ENCODE measurements around the gene AHCYL2. TPM values are rescaled to one million over a fixed set of nuclear protein-coding genes. Genes with fewer than 3 reads are reported as not detected.
"Not testable (repeated sequence)": the region's sequence is repeated elsewhere in the genome, so short reads cannot be mapped to it uniquely, and the experiment has no call there.

Gene AHCYL2
- total and polyA plus RNA-seq, 2 experiments from 2014 or later = 7.8 to 29.4 TPM

DNA sequence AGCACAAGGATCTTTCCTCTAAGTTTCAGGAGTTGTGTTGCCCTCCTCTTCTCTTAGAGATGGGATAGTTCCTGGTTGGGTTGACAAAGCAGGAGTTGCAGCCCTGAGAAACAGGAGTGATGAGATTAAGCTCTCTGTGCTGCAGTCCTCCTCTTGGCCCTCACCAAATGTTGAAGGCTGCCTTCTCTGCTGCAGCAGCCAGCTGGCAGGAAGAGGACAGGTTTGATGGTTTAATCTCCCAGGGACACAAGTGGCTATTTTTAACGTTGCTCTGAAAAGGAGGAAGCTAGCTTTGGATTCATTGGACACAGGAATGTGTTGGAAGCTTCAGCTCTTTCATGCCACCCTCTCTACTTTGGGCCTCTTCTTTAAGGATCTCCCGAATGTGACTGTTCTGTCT lies 218.8 kb downstream of the AHCYL2 start:
- Histone ChIP-seq H4K20me1 (replicated peaks; ENCODE audit: insufficient read depth) (0 out of 2 replicates have a peak, but pooled peaks cover 12% of the 10 kb centered on the region), H2AFZ (no peak overlapping the region), H3K4me2 (no peak overlapping the region), H3K4me1 (ENCODE audit: insufficient read depth) (no peaks in the 10 kb centered on the region), H3K9me2 (ENCODE audit: insufficient read depth) (no peaks in the 10 kb centered on the region; the same call in 1 of the 2 replicates), H3K4me3 (no peak overlapping the region), H3K27me3 (ENCODE audit: insufficient read depth) (no peaks in the 10 kb centered on the region), H3K36me3 (ENCODE audit: insufficient read depth) (peaks cover 4% of the 10 kb centered on the region; the same call in 1 of the 2 replicates), H3F3A (replicated peaks; ENCODE audit: low read depth) (no peaks in the 10 kb centered on the region), H3K27ac (ENCODE audit: low read depth) (no peak overlapping the region), H3K79me2 (replicated peaks; ENCODE audit: insufficient read depth) (no peaks in the 10 kb centered on the region)
- no peak overlapping the region for H3K27ac Mint-ChIP-seq
- peaks cover 40% of the 10 kb centered on the region for H3K36me3 Mint-ChIP-seq (ENCODE audit: low read depth)
- TF ChIP-seq STAT1 (IDR thresholded peaks at IDR 0.05; ENCODE audit: unreplicated experiment) (no peak), NANOG (IDR thresholded peaks at IDR 0.05; ENCODE audit: borderline replicate concordance) (no peak), ZNF114 (CRISPR knock-in tag; IDR thresholded peaks at IDR 0.05) (no peak)
- TF ChIP-seq, protein P1, sequence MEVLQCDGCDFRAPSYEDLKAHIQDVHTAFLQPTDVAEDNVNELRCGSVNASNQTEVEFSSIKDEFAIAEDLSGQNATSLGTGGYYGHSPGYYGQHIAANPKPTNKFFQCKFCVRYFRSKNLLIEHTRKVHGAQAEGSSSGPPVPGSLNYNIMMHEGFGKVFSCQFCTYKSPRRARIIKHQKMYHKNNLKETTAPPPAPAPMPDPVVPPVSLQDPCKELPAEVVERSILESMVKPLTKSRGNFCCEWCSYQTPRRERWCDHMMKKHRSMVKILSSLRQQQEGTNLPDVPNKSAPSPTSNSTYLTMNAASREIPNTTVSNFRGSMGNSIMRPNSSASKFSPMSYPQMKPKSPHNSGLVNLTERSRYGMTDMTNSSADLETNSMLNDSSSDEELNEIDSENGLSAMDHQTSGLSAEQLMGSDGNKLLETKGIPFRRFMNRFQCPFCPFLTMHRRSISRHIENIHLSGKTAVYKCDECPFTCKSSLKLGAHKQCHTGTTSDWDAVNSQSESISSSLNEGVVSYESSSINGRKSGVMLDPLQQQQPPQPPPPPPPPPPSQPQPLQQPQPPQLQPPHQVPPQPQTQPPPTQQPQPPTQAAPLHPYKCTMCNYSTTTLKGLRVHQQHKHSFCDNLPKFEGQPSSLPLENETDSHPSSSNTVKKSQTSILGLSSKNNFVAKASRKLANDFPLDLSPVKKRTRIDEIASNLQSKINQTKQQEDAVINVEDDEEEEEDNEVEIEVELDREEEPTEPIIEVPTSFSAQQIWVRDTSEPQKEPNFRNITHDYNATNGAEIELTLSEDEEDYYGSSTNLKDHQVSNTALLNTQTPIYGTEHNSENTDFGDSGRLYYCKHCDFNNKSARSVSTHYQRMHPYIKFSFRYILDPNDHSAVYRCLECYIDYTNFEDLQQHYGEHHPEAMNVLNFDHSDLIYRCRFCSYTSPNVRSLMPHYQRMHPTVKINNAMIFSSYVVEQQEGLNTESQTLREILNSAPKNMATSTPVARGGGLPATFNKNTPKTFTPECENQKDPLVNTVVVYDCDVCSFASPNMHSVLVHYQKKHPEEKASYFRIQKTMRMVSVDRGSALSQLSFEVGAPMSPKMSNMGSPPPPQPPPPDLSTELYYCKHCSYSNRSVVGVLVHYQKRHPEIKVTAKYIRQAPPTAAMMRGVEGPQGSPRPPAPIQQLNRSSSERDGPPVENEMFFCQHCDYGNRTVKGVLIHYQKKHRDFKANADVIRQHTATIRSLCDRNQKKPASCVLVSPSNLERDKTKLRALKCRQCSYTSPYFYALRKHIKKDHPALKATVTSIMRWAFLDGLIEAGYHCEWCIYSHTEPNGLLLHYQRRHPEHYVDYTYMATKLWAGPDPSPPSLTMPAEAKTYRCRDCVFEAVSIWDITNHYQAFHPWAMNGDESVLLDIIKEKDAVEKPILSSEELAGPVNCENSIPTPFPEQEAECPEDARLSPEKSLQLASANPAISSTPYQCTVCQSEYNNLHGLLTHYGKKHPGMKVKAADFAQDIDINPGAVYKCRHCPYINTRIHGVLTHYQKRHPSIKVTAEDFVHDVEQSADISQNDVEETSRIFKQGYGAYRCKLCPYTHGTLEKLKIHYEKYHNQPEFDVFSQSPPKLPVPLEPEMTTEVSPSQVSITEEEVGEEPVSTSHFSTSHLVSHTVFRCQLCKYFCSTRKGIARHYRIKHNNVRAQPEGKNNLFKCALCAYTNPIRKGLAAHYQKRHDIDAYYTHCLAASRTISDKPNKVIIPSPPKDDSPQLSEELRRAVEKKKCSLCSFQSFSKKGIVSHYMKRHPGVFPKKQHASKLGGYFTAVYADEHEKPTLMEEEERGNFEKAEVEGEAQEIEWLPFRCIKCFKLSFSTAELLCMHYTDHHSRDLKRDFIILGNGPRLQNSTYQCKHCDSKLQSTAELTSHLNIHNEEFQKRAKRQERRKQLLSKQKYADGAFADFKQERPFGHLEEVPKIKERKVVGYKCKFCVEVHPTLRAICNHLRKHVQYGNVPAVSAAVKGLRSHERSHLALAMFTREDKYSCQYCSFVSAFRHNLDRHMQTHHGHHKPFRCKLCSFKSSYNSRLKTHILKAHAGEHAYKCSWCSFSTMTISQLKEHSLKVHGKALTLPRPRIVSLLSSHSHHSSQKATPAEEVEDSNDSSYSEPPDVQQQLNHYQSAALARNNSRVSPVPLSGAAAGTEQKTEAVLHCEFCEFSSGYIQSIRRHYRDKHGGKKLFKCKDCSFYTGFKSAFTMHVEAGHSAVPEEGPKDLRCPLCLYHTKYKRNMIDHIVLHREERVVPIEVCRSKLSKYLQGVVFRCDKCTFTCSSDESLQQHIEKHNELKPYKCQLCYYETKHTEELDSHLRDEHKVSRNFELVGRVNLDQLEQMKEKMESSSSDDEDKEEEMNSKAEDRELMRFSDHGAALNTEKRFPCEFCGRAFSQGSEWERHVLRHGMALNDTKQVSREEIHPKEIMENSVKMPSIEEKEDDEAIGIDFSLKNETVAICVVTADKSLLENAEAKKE (CRISPR knock-in tag; IDR thresholded peaks at IDR 0.05) = no peak
- TF ChIP-seq, protein P2, sequence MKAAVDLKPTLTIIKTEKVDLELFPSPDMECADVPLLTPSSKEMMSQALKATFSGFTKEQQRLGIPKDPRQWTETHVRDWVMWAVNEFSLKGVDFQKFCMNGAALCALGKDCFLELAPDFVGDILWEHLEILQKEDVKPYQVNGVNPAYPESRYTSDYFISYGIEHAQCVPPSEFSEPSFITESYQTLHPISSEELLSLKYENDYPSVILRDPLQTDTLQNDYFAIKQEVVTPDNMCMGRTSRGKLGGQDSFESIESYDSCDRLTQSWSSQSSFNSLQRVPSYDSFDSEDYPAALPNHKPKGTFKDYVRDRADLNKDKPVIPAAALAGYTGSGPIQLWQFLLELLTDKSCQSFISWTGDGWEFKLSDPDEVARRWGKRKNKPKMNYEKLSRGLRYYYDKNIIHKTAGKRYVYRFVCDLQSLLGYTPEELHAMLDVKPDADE (IDR thresholded peaks at IDR 0.05) = no peak
- no peaks in the 10 kb centered on the region for H3K27me3 Mint-ChIP-seq (ENCODE audit: insufficient read depth, low read depth, poor library complexity)
- peaks cover 3% of the 10 kb centered on the region; the same call in 1 of the 3 replicates for H3K9me3 Mint-ChIP-seq
- H3K4me1 Mint-ChIP-seq = 0 out of 3 replicates have a peak, but pooled peaks cover 2% of the 10 kb centered on the region
- ATAC-seq = no peak
- H3K4me3 Mint-ChIP-seq = no peak overlapping the region
- no peak for DNase-seq (ENCODE audit: low spot score)

DNA sequence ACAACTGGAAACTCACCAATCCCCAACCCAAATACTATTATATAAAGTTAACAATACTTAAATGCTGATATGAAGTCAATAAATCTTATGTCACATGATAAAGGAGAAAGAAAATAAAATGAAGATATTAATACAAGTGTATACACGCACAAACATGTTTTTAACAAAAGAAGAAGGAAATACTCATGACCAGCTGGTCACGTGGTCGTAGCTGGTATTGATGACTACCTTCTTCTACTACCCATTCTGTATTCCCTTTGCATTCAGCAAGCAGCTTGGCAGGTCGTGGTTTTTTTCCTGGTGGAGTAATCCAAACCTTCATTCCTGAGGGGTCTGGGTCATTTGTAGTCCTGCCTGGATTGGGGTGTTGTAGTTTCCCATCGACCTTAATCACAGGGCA lies 219.9 kb downstream of the AHCYL2 start:
- not testable (repeated sequence) for H4K20me1 ChIP-seq (replicated peaks; ENCODE audit: insufficient read depth); H3K27ac Mint-ChIP-seq; H3F3A ChIP-seq (replicated peaks; ENCODE audit: low read depth); H3K4me3 Mint-ChIP-seq; H3K4me1 ChIP-seq (ENCODE audit: insufficient read depth); DNase-seq (ENCODE audit: low spot score); H3K36me3 ChIP-seq (ENCODE audit: insufficient read depth); ATAC-seq; H3K4me3 ChIP-seq; H3K9me2 ChIP-seq (ENCODE audit: insufficient read depth); H3K27me3 ChIP-seq (ENCODE audit: insufficient read depth); H3K27me3 Mint-ChIP-seq (ENCODE audit: insufficient read depth, low read depth, poor library complexity); H3K4me1 Mint-ChIP-seq; H2AFZ ChIP-seq; H3K4me2 ChIP-seq; H3K79me2 ChIP-seq (replicated peaks; ENCODE audit: insufficient read depth); H3K27ac ChIP-seq (ENCODE audit: low read depth)
- peaks cover 11% of the 10 kb centered on the region; the same call in 2 of the 3 replicates for H3K9me3 Mint-ChIP-seq
- peaks cover 52% of the 10 kb centered on the region for H3K36me3 Mint-ChIP-seq (ENCODE audit: low read depth)

DNA sequence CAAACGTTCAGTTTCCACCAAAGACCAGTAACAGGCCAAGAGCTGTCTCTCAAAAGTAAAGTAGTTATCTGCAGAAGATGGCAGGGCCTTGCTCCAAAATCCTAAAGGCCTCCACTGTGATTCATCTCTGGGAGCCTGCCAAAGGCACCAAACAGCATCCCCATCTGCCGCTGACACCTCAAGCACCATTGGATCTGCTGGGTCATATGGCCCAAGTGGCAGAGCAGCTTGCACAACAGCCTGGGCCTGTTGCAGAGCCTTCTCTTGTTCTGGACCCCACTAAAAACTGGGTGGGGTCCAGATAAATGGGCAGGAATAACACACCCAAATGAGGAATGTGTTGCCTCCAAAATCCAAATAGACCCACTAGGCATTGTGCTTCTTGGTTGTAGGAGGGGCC lies 222.1 kb downstream of the AHCYL2 start:
- not testable (repeated sequence) for H2AFZ ChIP-seq; H3F3A ChIP-seq (replicated peaks; ENCODE audit: low read depth); H3K4me1 ChIP-seq (ENCODE audit: insufficient read depth); H3K4me3 Mint-ChIP-seq; H3K27ac Mint-ChIP-seq; ATAC-seq; H3K4me3 ChIP-seq; H3K36me3 ChIP-seq (ENCODE audit: insufficient read depth); H3K4me2 ChIP-seq; H3K27me3 Mint-ChIP-seq (ENCODE audit: insufficient read depth, low read depth, poor library complexity); H3K79me2 ChIP-seq (replicated peaks; ENCODE audit: insufficient read depth); DNase-seq (ENCODE audit: low spot score); H3K4me1 Mint-ChIP-seq; H4K20me1 ChIP-seq (replicated peaks; ENCODE audit: insufficient read depth); H3K27me3 ChIP-seq (ENCODE audit: insufficient read depth); H3K27ac ChIP-seq (ENCODE audit: low read depth); H3K9me2 ChIP-seq (ENCODE audit: insufficient read depth)
- Mint-ChIP-seq H3K36me3 (ENCODE audit: low read depth) (peaks cover 54% of the 10 kb centered on the region), H3K9me3 (peaks cover 11% of the 10 kb centered on the region; the same call in 2 of the 3 replicates)

DNA sequence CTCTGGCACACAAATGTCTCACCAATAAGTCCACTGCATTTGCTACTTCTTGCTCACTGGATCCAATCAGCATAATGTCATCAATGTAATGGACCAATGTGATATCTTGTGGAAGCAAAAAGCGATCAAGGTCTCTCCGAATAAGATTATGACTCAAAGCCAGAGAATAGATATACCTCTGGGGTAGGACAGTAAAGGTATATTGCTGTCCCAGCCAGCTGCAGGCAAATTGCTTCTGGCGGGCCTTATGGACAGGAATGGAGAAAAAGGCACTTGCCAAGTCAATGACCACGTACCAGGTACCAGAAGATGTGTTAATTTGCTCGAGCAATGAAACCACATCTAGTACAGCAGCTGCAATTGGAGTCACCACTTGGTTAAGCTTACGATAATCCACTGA lies 222.6 kb downstream of the AHCYL2 start:
- H3K27me3 Mint-ChIP-seq (ENCODE audit: insufficient read depth, low read depth, poor library complexity); H3K4me3 ChIP-seq; DNase-seq (ENCODE audit: low spot score); H3F3A ChIP-seq (replicated peaks; ENCODE audit: low read depth); H3K4me1 Mint-ChIP-seq; H3K4me1 ChIP-seq (ENCODE audit: insufficient read depth); H3K27me3 ChIP-seq (ENCODE audit: insufficient read depth); H3K79me2 ChIP-seq (replicated peaks; ENCODE audit: insufficient read depth); H3K9me2 ChIP-seq (ENCODE audit: insufficient read depth); H4K20me1 ChIP-seq (replicated peaks; ENCODE audit: insufficient read depth); H3K4me3 Mint-ChIP-seq; H3K36me3 ChIP-seq (ENCODE audit: insufficient read depth); H3K27ac Mint-ChIP-seq; H2AFZ ChIP-seq; ATAC-seq; H3K27ac ChIP-seq (ENCODE audit: low read depth); H3K4me2 ChIP-seq: not testable (repeated sequence)
- Mint-ChIP-seq H3K36me3 (ENCODE audit: low read depth) (peaks cover 54% of the 10 kb centered on the region), H3K9me3 (peaks cover 11% of the 10 kb centered on the region; the same call in 2 of the 3 replicates)

Measured in GM23338 (cell line).